PC-3 (cell line): ENCODE results near the gene UCKL1. TPM values are rescaled to one million over a fixed set of nuclear protein-coding genes. Genes with fewer than 3 reads are reported as not detected.

Source experiments
- ATAC-seq: fragments of 200-7000 bp; cut with Tn5 transposase; 2 replicates; pipeline ENCODE4 v1.9.1; 2020; ENCODE audit warnings: mild to moderate bottlenecking, moderate library complexity
- BruUV-seq: library from RNA; stranded (reverse); fragments of 400-500 nt; replicated peaks from 2 replicates; lab custom pipeline; 2021; lab: Mats Ljungman, UMichigan
- CTCF ChIA-PET: fragments of 300-600 bp; sonication (Branson Sonifier 250); formaldehyde crosslinking; loops from one replicate; lab custom pipeline; 2022; ENCODE audit warnings: antibody characterized with exemption; lab: Charles Lee
- POLR2A ChIA-PET: fragments of 300-600 bp; sonication (Branson Sonifier 250); formaldehyde crosslinking; loops from one replicate; lab custom pipeline; 2022; ENCODE audit warnings: antibody characterized with exemption; ENCODE audit not compliant: unreplicated experiment; lab: Charles Lee
- DNase-seq: peaks from one replicate; pipeline ENCODE4 v3.0.0-alpha.2; 2015
- H2AFZ ChIP-seq: fragments of 300-600 bp; sonication (generic); 2 replicates; pipeline ENCODE4 v1.6.0; 2016; ENCODE audit warnings: antibody characterized with exemption, low read length
- H3F3A ChIP-seq: fragments of 300-600 bp; sonication (generic); one replicate; pipeline ENCODE4 v1.6.0; 2017; ENCODE audit warnings: antibody characterized with exemption, low read length, control low read depth, mild to moderate bottlenecking; ENCODE audit not compliant: unreplicated experiment
- H3K27ac ChIP-seq: fragments of 300-600 bp; sonication (generic); 2 replicates; pipeline ENCODE4 v1.5.1; 2016; ENCODE audit warnings: mild to moderate bottlenecking, low read length
- H3K27me3 ChIP-seq: fragments of 300-600 bp; sonication (generic); 2 replicates; pipeline ENCODE4 v1.6.1; 2016; ENCODE audit warnings: low read length, mixed read lengths
- H3K36me3 ChIP-seq: fragments of 300-600 bp; sonication (generic); 2 replicates; pipeline ENCODE4 v1.6.1; 2016; ENCODE audit warnings: low read depth, mixed run types, low read length, mixed read lengths
- H3K4me1 ChIP-seq: fragments of 300-600 bp; sonication (generic); 2 replicates; pipeline ENCODE4 v1.5.1; 2016; ENCODE audit warnings: low read length; ENCODE audit not compliant: insufficient read depth
- H3K4me2 ChIP-seq: fragments of 300-600 bp; sonication (generic); 2 replicates; pipeline ENCODE4 v1.6.0; 2016; ENCODE audit warnings: low read length
- H3K4me3 ChIP-seq: fragments of 300-600 bp; sonication (generic); 2 replicates; pipeline ENCODE4 v1.5.1; 2016; ENCODE audit warnings: mild to moderate bottlenecking, low read length, mixed read lengths
- H3K79me2 ChIP-seq: fragments of 300-600 bp; sonication (generic); 2 replicates; pipeline ENCODE4 v1.6.1; 2017; ENCODE audit warnings: low read length, mixed read lengths
- H3K9ac ChIP-seq: fragments of 300-600 bp; sonication (generic); 2 replicates; pipeline ENCODE4 v1.6.0; 2016; ENCODE audit warnings: mild to moderate bottlenecking, low read length
- H3K9me2 ChIP-seq: fragments of 300-600 bp; sonication (generic); replicated peaks from 2 replicates; pipeline ENCODE4 v1.6.1; 2016; ENCODE audit warnings: mixed run types, low read length, mixed read lengths
- H3K9me3 ChIP-seq: fragments of 300-600 bp; sonication (generic); 2 replicates; pipeline ENCODE4 v1.6.1; 2016; ENCODE audit warnings: low read length, mixed read lengths
- H4K20me1 ChIP-seq: fragments of 300-600 bp; sonication (generic); 2 replicates; pipeline ENCODE4 v1.6.1; 2016; ENCODE audit warnings: low read length, mixed read lengths
- CTCF ChIP-seq: fragments of 300-600 bp; sonication (generic); conservative IDR thresholded peaks from 2 replicates; pipeline ENCODE4 v1.5.1; 2017; ENCODE audit warnings: antibody characterized with exemption, low read depth, mild to moderate bottlenecking, low read length
- EZH2 ChIP-seq: fragments of 300-600 bp; sonication (generic); IDR thresholded peaks from one replicate; pipeline ENCODE4 v1.6.1; 2017; ENCODE audit warnings: antibody characterized with exemption, mild to moderate bottlenecking, low read length; ENCODE audit not compliant: unreplicated experiment
- EZH2phosphoT487 ChIP-seq: fragments of 300-600 bp; sonication (generic); IDR thresholded peaks from 2 replicates; pipeline ENCODE4 v1.6.1; 2018; ENCODE audit warnings: mild to moderate bottlenecking, antibody characterized with exemption, low read length, borderline replicate concordance
- intact Hi-C: fragments of 100-400 bp; cut with micrococcal nuclease; formaldehyde crosslinking; loops from 2 replicates; pipeline ENCODE4 v1.9.0; 2023
- total RNA-seq: library from RNA; depleted of rRNA; stranded (reverse); fragments of >200 nt; gene quantifications from 2 replicates; pipeline ENCODE4 v1.2.3, GENCODE V29; 2014

Gene UCKL1
- total RNA-seq, 1 experiment from 2014 or later = 37.2 TPM

- Histone ChIP-seq H3K4me2 (peak overlapping the region; percentile 87), H3K4me3 (peak overlapping the region; percentile 75), H4K20me1 (peaks cover 24% of the 10 kb centered on the region), H3K9me2 (no peaks in the 10 kb centered on the region), H3K27me3 (no peaks in the 10 kb centered on the region), H3K36me3 (peaks cover 22% of the 10 kb centered on the region), H3K9ac (peak overlapping the region; percentile 73), H3K79me2 (peaks cover 53% of the 10 kb centered on the region), H3K9me3 (no peaks in the 10 kb centered on the region), H3K27ac (peak overlapping the region; percentile 8), H3F3A (peaks cover 11% of the 10 kb centered on the region), H2AFZ (peak overlapping the region; percentile 4; the same call in 1 of the 2 replicates), H3K4me1 (peaks cover 23% of the 10 kb centered on the region)
- POLR2A ChIA-PET = interaction anchor here (0.7 kb wide), 1 partner anchor 322 kb away, joined by 5 read pairs; no protein-coding TSS in a partner anchor
- intact Hi-C loops = loop anchor here (2.0 kb wide), 1 partner anchor 31 kb away; the partner anchor contains the start of gene TPD52L2
- TF ChIP-seq CTCF (no peak), EZH2 (no peak), EZH2phosphoT487 (no peak)
- ATAC-seq (no peak), DNase-seq (no peak)
- CTCF ChIA-PET = no interaction called here
- BruUV-seq = no TSS peak
These were observed 60.8 kb downstream of the UCKL1 start for GRCh38 chr20:63895202-63895951.

- intact Hi-C loops = loop anchor here (2.0 kb wide), 1 partner anchor 30 kb away; the partner anchor contains the start of gene TPD52L2
- Histone ChIP-seq H3K4me2 (peak within 1 kb of the TSS; percentile 87), H3K4me1 (peaks cover 26% of the 10 kb centered on the region), H3K27me3 (no peaks in the 10 kb centered on the region), H3K9me2 (no peaks in the 10 kb centered on the region), H3K9ac (peak within 1 kb of the TSS; percentile 73), H3K9me3 (no peaks in the 10 kb centered on the region), H3F3A (peaks cover 11% of the 10 kb centered on the region), H3K36me3 (peaks cover 30% of the 10 kb centered on the region), H3K27ac (peak within 1 kb of the TSS; percentile 48), H4K20me1 (peaks cover 24% of the 10 kb centered on the region), H3K79me2 (peaks cover 46% of the 10 kb centered on the region), H2AFZ (peak within 1 kb of the TSS; percentile 62), H3K4me3 (peak within 1 kb of the TSS; percentile 75)
- peak; percentile 89 for ATAC-seq
- TF ChIP-seq CTCF = no peak
- no peak for TF ChIP-seq EZH2phosphoT487
- TF ChIP-seq EZH2 = no peak
- POLR2A ChIA-PET = interaction anchor here (0.5 to 0.9 kb wide), 2 partner anchors 12 to 1072 kb away, joined by 4 to 5 read pairs; no protein-coding TSS in a partner anchor
- DNase-seq = peak; percentile 98
- BruUV-seq = TSS peak; percentile 62
- CTCF ChIA-PET = interaction anchor here (1.5 kb wide), 1 partner anchor 79 kb away, joined by 7 read pairs; no protein-coding TSS in a partner anchor
These were observed 61.6 kb downstream of the UCKL1 start, which contains the start of gene DNAJC5 for GRCh38 chr20:63894358-63895201. TSS of gene DNAJC5 (plus strand) at chr20:63895126. CDS start at chr20:63928346, 33,220 bp downstream.
